Amygdala (tissue), 56 donors: Measurements from ENCODE around the gene INA.

Experiments
- DNase-seq, 56 donors: peaks; one replicate each; lab custom pipeline; 2025; lab: John Stamatoyannopoulos, UW

INA gene

GRCh38 chr10:103265717-103266329 lies 11.1 kb upstream of the INA start:
- DNase-seq, result peak in 8 of 56 donors; percentile 2 to 49 (median 16)

GRCh38 chr10:103273041-103273441 lies 3.9 kb upstream of the INA start:
- DNase-seq, result peak in 1 of 56 donors; percentile 1

- no peak for DNase-seq
Observed at GRCh38 chr10:103276251-103276895, 565 bp upstream of the INA start.

- DNase-seq, result peak in 3 of 56 donors; percentile 3 to 45 (median 21)
Observed at GRCh38 chr10:103277713-103278536, 987 bp downstream of the INA start.

- DNase-seq, result no peak
Observed at GRCh38 chr10:103278537-103278823, 1.5 kb downstream of the INA start.

- peak in 6 of 56 donors; percentile 4 to 39 (median 7) for DNase-seq
Observed at GRCh38 chr10:103278862-103279298, 1.9 kb downstream of the INA start.

GRCh38 chr10:103280031-103280430 lies 3.1 kb downstream of the INA start:
- no peak for DNase-seq

GRCh38 chr10:103280506-103280905 lies 3.6 kb downstream of the INA start:
- DNase-seq, result no peak

GRCh38 chr10:103281753-103282152 lies 4.8 kb downstream of the INA start:
- DNase-seq, result peak in 27 of 56 donors; percentile 3 to 46 (median 24)

- DNase-seq, result no peak
Observed at GRCh38 chr10:103282961-103283360, 6.0 kb downstream of the INA start.

- no peak for DNase-seq
Observed at GRCh38 chr10:103284170-103284569, 7.2 kb downstream of the INA start.

- no peak for DNase-seq
Observed at GRCh38 chr10:103287992-103288391, 11.1 kb downstream of the INA start.

GRCh38 chr10:103291588-103291987 lies 14.7 kb downstream of the INA start:
- no peak for DNase-seq

- DNase-seq, result no peak
Observed at GRCh38 chr10:103295374-103296015, 18.6 kb downstream of the INA start.

GRCh38 chr10:103307594-103307993 lies 30.7 kb downstream of the INA start:
- DNase-seq, result no peak

GRCh38 chr10:103310197-103310596 lies 33.3 kb downstream of the INA start:
- DNase-seq, result no peak

- DNase-seq, result no peak
Observed at GRCh38 chr10:103316087-103316486, 39.1 kb downstream of the INA start.

GRCh38 chr10:103327906-103328305 lies 51.0 kb downstream of the INA start:
- DNase-seq, result no peak

- DNase-seq, result no peak
Observed at GRCh38 chr10:103333934-103334520, 57.1 kb downstream of the INA start.

- DNase-seq, result no peak
Observed at GRCh38 chr10:103334567-103334966, 57.6 kb downstream of the INA start.

- DNase-seq, result no peak
Observed at GRCh38 chr10:103336370-103336769, 59.4 kb downstream of the INA start.
